Type B pancreatic cell (in vitro differentiated cells): ENCODE measurements around the gene KDM4F. TPM values are rescaled to one million over a fixed set of nuclear protein-coding genes. Genes with fewer than 3 reads are reported as not detected.
"Not testable (repeated sequence)": the region's sequence is repeated elsewhere in the genome, so short reads cannot be mapped to it uniquely, and the experiment has no call there.

Experiments
- DNase-seq: peaks from one replicate; pipeline ENCODE4 v3.0.0; 2021; ENCODE audit warnings: mixed read lengths; ENCODE audit not compliant: unreplicated experiment; ENCODE audit errors: extremely low spot score
- H3K27ac Mint-ChIP-seq: 2 replicates; pipeline ENCODE4 v1.8.0; 2021; ENCODE audit warnings: mild to moderate bottlenecking, mixed read lengths
- H3K27me3 Mint-ChIP-seq: 2 replicates; pipeline ENCODE4 v1.8.0; 2021; ENCODE audit warnings: mixed read lengths
- H3K36me3 Mint-ChIP-seq: 2 replicates; pipeline ENCODE4 v1.8.0; 2021; ENCODE audit warnings: mixed read lengths
- H3K4me1 Mint-ChIP-seq: one replicate; pipeline ENCODE4 v1.8.0; 2021; ENCODE audit warnings: mixed read lengths; ENCODE audit not compliant: unreplicated experiment
- H3K4me3 Mint-ChIP-seq: 2 replicates; pipeline ENCODE4 v1.8.0; 2021; ENCODE audit warnings: mild to moderate bottlenecking, mixed read lengths
- H3K9me3 Mint-ChIP-seq: 2 replicates; pipeline ENCODE4 v1.8.0; 2021; ENCODE audit warnings: mixed read lengths
- long read RNA-seq: library from polyadenylated mRNA; unstranded; transcript quantifications from one replicate; pipeline ENCODE4 v2.0.0, GENCODE V29; 2020
- total RNA-seq: library from RNA; stranded (reverse); gene quantifications from 2 replicates; pipeline ENCODE4 v1.2.1, GENCODE V29; 2021; ENCODE audit warnings: low replicate concordance
- TF ChIP-seq, protein P1 (sequence below): fragments of 200-600 bp; sonication (generic); conservative IDR thresholded peaks from 2 replicates; pipeline ENCODE4 v1.5.0; 2021; ENCODE audit warnings: antibody characterized with exemption, mild to moderate bottlenecking

KDM4F gene
- not detected in 2 replicates for total RNA-seq
- long read RNA-seq = 0 reads

DNA sequence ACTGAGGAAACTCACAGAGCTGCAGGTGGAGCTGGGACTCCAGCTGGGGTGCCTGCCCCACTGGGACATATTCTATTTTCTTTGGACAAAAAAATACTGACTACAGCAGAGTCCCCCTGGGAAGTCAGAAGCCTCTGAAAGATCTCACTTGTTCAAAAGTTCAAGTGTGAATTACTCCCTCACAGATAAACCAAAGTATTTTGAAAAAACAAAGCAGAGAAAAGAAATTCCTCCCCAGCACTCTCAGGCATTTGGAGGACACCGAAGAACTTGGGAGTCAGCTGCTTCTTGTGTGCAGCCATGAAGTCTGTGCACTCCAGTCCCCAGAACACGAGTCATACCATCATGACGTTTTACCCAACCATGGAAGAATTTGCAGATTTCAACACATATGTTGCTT, at the start of gene KDM4F:
Gene KDM4F (plus strand): TSS at position 301 of the 400 bp plus-strand sequence.
- peaks cover 13% of the 10 kb centered on the region for H3K27me3 Mint-ChIP-seq
- H3K4me1 Mint-ChIP-seq, H3K9me3 Mint-ChIP-seq, H3K36me3 Mint-ChIP-seq, H3K4me3 Mint-ChIP-seq, DNase-seq, H3K27ac Mint-ChIP-seq: not testable (repeated sequence)

DNA sequence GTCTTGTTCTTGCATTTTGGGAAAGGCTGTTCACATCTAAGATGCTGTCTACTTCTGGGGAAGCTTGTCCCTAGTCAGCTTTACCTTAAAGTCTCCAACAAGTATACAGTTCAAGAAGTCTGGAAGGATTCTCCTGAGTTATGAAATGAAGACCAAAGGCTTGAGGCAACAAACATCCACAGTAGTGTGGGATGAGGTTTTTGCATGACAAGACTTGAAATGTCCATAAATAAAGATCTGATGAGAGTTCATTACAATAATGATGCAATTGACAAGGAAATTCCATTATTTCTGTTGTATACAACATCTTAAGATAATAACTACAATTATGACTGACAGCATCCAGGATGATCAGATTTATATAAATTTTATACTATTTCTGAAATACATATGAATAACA, 45.5 kb upstream of the KDM4F start:
- Mint-ChIP-seq H3K27me3 (no peaks in the 10 kb centered on the region), H3K4me1 (no peaks in the 10 kb centered on the region), H3K4me3 (no peak overlapping the region), H3K9me3 (no peaks in the 10 kb centered on the region), H3K27ac (no peak overlapping the region), H3K36me3 (peaks cover 4% of the 10 kb centered on the region)
- DNase-seq = no peak
- TF ChIP-seq, protein P1, sequence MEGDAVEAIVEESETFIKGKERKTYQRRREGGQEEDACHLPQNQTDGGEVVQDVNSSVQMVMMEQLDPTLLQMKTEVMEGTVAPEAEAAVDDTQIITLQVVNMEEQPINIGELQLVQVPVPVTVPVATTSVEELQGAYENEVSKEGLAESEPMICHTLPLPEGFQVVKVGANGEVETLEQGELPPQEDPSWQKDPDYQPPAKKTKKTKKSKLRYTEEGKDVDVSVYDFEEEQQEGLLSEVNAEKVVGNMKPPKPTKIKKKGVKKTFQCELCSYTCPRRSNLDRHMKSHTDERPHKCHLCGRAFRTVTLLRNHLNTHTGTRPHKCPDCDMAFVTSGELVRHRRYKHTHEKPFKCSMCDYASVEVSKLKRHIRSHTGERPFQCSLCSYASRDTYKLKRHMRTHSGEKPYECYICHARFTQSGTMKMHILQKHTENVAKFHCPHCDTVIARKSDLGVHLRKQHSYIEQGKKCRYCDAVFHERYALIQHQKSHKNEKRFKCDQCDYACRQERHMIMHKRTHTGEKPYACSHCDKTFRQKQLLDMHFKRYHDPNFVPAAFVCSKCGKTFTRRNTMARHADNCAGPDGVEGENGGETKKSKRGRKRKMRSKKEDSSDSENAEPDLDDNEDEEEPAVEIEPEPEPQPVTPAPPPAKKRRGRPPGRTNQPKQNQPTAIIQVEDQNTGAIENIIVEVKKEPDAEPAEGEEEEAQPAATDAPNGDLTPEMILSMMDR = no peak

DNA sequence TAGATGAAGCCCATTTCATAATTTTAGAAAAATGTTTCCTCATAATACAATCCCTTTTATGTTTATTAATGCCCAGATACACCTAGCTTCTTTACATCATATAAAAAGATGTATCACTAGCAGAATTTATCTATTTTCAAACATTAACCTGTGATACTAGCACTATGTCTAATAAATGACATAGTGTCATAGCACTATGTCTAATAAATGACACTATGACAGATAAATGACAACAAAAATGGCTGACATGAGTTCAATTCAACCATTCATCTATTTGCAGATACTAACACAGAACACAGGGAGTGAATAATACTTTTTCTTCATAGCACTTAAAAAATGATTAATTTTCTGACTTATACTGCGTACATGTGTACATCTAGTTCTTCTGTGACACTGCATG, 43.6 kb upstream of the KDM4F start:
- TF ChIP-seq, protein P1 = no peak
- Mint-ChIP-seq H3K27ac (no peak overlapping the region), H3K27me3 (peaks cover 4% of the 10 kb centered on the region), H3K4me1 (no peaks in the 10 kb centered on the region), H3K4me3 (no peak overlapping the region), H3K36me3 (no peaks in the 10 kb centered on the region), H3K9me3 (no peaks in the 10 kb centered on the region)
- no peak for DNase-seq

DNA sequence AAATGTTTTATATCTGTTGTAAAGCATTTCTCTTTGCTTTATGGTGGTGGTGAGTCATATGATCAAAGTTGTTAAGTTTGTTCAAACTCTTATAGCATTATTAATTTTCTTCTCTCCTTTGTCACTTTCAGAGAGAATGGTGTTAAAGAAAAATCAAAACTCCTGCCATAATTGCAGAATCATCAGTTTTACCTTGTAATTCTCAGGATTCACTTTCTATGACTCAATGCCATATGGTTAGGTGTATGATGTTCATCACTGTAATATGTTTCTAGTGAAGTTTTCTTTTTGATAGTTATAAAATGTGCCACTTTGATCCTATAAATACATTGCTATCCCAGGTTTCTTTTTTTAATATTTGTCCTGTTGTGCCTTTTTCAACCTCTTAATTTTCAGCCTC, 37.8 kb upstream of the KDM4F start:
- TF ChIP-seq, protein P1 = no peak
- no peaks in the 10 kb centered on the region for H3K4me1 Mint-ChIP-seq
- DNase-seq = no peak
- H3K27me3 Mint-ChIP-seq = peaks cover 4% of the 10 kb centered on the region
- H3K36me3 Mint-ChIP-seq = no peaks in the 10 kb centered on the region
- no peak overlapping the region for H3K4me3 Mint-ChIP-seq
- H3K9me3 Mint-ChIP-seq = no peaks in the 10 kb centered on the region
- no peak overlapping the region for H3K27ac Mint-ChIP-seq

DNA sequence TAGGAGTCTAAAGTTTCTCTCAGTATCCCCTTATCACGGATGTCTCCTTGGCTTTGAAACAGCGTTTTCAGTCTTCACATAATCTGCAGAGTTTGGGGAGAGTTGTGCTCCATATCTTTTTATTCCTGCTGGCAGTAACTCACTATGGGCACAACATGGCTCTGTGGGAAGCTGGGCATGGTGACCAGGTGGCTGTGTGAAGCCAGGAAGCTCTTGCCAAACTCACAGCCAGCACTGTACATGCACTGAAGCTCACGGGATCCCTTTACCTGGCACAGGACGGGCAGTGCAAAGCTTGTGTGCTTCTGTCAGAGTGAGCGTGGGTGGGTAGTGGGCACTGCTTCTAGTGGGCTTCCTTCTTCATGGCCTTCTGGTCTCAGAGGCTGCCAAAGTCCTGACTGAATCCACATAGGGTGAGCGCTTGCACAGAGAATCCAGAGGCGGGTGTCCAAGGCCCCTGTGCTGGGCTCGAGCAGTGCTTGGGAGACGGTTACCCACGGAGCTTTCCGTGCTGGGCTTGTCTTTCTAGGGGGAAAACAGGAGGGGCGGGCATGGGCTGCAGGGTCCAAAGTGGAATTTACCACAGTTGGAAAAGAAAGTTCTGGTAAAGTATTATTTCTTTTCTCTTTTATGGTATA, 34.9 kb upstream of the KDM4F start:
- no peak for DNase-seq
- TF ChIP-seq, protein P1 = no peak
- H3K9me3 Mint-ChIP-seq = no peaks in the 10 kb centered on the region
- H3K27me3 Mint-ChIP-seq = peaks cover 2% of the 10 kb centered on the region
- H3K36me3 Mint-ChIP-seq = no peaks in the 10 kb centered on the region
- H3K4me1 Mint-ChIP-seq = no peaks in the 10 kb centered on the region
- H3K4me3 Mint-ChIP-seq = no peak overlapping the region
- H3K27ac Mint-ChIP-seq = no peak overlapping the region

DNA sequence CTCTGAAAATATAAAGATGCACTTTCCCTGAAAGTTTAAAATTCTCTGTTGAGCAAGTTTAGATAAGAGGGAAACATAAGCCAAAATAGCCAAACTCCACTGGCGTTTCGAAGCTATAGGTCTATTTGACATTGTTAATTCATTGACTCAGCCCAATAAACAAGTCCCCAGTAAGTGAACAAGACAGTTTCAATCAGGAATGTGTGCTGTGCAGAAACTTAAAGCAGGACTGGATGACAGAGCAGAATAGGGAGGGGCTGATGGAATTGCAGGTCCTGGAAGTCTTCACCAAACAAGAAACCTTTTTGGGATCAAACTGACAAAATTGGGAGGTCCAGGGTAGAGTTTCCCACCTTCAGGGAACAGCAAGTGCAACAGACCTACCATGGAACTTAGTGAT, 33.1 kb upstream of the KDM4F start:
- Mint-ChIP-seq H3K9me3 (no peaks in the 10 kb centered on the region), H3K4me3 (no peak overlapping the region), H3K27ac (no peak overlapping the region), H3K4me1 (no peaks in the 10 kb centered on the region), H3K27me3 (no peaks in the 10 kb centered on the region), H3K36me3 (no peaks in the 10 kb centered on the region)
- no peak for DNase-seq
- TF ChIP-seq, protein P1 = no peak

DNA sequence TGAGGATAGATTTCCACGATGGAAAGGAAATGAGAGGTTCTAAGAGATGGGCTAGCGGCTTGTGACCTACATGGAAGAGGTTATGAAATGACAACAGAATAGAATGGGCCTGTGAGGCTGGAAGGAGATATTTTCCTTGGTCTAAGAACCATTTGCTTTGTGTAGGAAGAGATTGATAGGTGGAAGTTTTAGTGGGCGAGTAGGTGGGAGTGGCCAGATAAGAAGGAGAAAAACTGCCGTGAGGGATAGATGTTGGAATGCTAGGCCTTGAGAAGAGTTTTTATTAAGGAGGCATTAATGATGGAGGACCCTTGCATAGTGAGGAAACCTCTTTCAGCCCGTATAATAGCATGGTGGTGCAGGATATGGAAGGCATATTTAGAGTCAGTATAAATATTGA, 27.8 kb upstream of the KDM4F start:
- H3K27me3 Mint-ChIP-seq, H3K4me3 Mint-ChIP-seq: not testable (repeated sequence)

More for the DNA sequence above, 27.8 kb upstream of the KDM4F start:
- H3K4me1 Mint-ChIP-seq, H3K27ac Mint-ChIP-seq, DNase-seq, H3K9me3 Mint-ChIP-seq, H3K36me3 Mint-ChIP-seq: not testable (repeated sequence)
